CD14-positive monocyte (primary cell): ENCODE data around the gene SPATS2L. TPM values are rescaled to one million over a fixed set of nuclear protein-coding genes. Genes with fewer than 3 reads are reported as not detected.

Source experiments
- DNase-seq, 3 donors: peaks; one replicate each; pipeline ENCODE4 v3.0.0-alpha.2; 2011 to 2022
- H2AFZ ChIP-seq: 2 replicates; pipeline ENCODE4 v1.6.0; 2012; ENCODE audit warnings: mild to moderate bottlenecking, low read depth, low read length, inconsistent platforms; ENCODE audit not compliant: insufficient read depth, poor library complexity, severe bottlenecking
- H3K27ac ChIP-seq, 2 donors: 1 replicate in 1 of 2; 2 replicates in 1 of 2; pipeline ENCODE4 v1.5.1; 2012 to 2013; ENCODE audit warnings: low read length in 2 of 2, control low read depth in 1 of 2, inconsistent platforms in 1 of 2, low read depth in 1 of 2, mild to moderate bottlenecking in 1 of 2
- H3K27me3 ChIP-seq, 2 donors: one replicate each; pipeline versions ENCODE4 v1.6.0 to v1.6.1; 2011 to 2013; ENCODE audit warnings: low read length in 2 of 2; ENCODE audit not compliant: control insufficient read depth in 2 of 2, insufficient read depth in 2 of 2
- H3K36me3 ChIP-seq, 2 donors: replicated peaks in 1 of 2; 1 replicate in 1 of 2; 2 replicates in 1 of 2; pipeline versions ENCODE4 v1.5.1 to v1.6.1; 2012 to 2013; ENCODE audit warnings: low read length in 2 of 2, control low read depth in 1 of 2, inconsistent platforms in 1 of 2, mild to moderate bottlenecking in 1 of 2; ENCODE audit not compliant: insufficient read depth in 2 of 2, control insufficient read depth in 1 of 2
- H3K4me1 ChIP-seq, 2 donors: 1 replicate in 1 of 2; 2 replicates in 1 of 2; pipeline versions ENCODE4 v1.5.1 to v1.6.1; 2012 to 2013; ENCODE audit warnings: low read length in 2 of 2, control low read depth in 1 of 2, inconsistent platforms in 1 of 2, mild to moderate bottlenecking in 1 of 2, moderate library complexity in 1 of 2; ENCODE audit not compliant: insufficient read depth in 2 of 2, control insufficient read depth in 1 of 2
- H3K4me2 ChIP-seq: replicated peaks from 2 replicates; pipeline ENCODE3; 2012; ENCODE audit warnings: low read length, moderate library complexity, mild to moderate bottlenecking; ENCODE audit not compliant: poor library complexity, severe bottlenecking; ENCODE audit errors: extremely low read depth
- H3K4me3 ChIP-seq, 3 experiments: fragments of 200-600 bp in 1 of 3; sonication (generic) in 1 of 3; replicated peaks in 1 of 3; 1 replicate in 2 of 3; 2 replicates in 1 of 3; pipeline ENCODE4 v1.5.1; 2011 to 2013; ENCODE audit warnings: low read length in 3 of 3, mild to moderate bottlenecking in 3 of 3, control low read depth in 2 of 3, low read depth in 2 of 3, inconsistent platforms in 1 of 3, moderate library complexity in 1 of 3
- H3K79me2 ChIP-seq: 2 replicates; pipeline ENCODE4 v1.6.0; 2012; ENCODE audit warnings: mild to moderate bottlenecking, control low read depth, inconsistent platforms, low read length, moderate library complexity; ENCODE audit not compliant: insufficient read depth
- H3K9ac ChIP-seq: 2 replicates; pipeline ENCODE4 v1.6.0; 2017; ENCODE audit warnings: low read length, mild to moderate bottlenecking; ENCODE audit not compliant: insufficient read depth, poor library complexity, severe bottlenecking
- H3K9me3 ChIP-seq, 2 donors: replicated peaks in 1 of 2; 1 replicate in 1 of 2; 2 replicates in 1 of 2; pipeline versions ENCODE4 v1.5.1 to v1.6.1; 2012 to 2013; ENCODE audit warnings: low read length in 2 of 2, control low read depth in 1 of 2; ENCODE audit not compliant: control insufficient read depth in 1 of 2, insufficient read depth in 1 of 2
- H4K20me1 ChIP-seq: 2 replicates; pipeline ENCODE4 v1.6.0; 2012; ENCODE audit warnings: mild to moderate bottlenecking, low read length, control low read depth, moderate library complexity; ENCODE audit not compliant: insufficient read depth
- H3K27ac Mint-ChIP-seq, 7 donors: one replicate each; pipeline ENCODE4 v1.8.0; 2020; ENCODE audit warnings: mild to moderate bottlenecking in 7 of 7, mixed read lengths in 7 of 7, moderate library complexity in 6 of 7, inconsistent platforms in 2 of 7
- H3K27me3 Mint-ChIP-seq, 3 donors: one replicate each; pipeline ENCODE4 v1.8.0; 2021 to 2022; ENCODE audit warnings: low read depth in 3 of 3, mild to moderate bottlenecking in 3 of 3, mixed read lengths in 3 of 3, moderate library complexity in 3 of 3, inconsistent platforms in 1 of 3
- H3K36me3 Mint-ChIP-seq, 2 donors: one replicate each; pipeline ENCODE4 v1.8.0; 2020; ENCODE audit warnings: mixed read lengths in 2 of 2, inconsistent platforms in 1 of 2, mild to moderate bottlenecking in 1 of 2
- H3K4me1 Mint-ChIP-seq: one replicate; pipeline ENCODE4 v1.8.0; 2020; ENCODE audit warnings: mild to moderate bottlenecking, mixed read lengths
- H3K4me3 Mint-ChIP-seq, 2 donors: one replicate each; pipeline ENCODE4 v1.8.0; 2020; ENCODE audit warnings: mild to moderate bottlenecking in 2 of 2, mixed read lengths in 2 of 2, moderate library complexity in 1 of 2
- H3K9me3 Mint-ChIP-seq, 7 donors: one replicate each; pipeline ENCODE4 v1.8.0; 2020 to 2022; ENCODE audit warnings: mixed read lengths in 7 of 7, mild to moderate bottlenecking in 6 of 7, moderate library complexity in 6 of 7, inconsistent platforms in 2 of 7
- WGBS: methylation state at CpG from one replicate; pipeline ENCODE4 v1.1.5; 2013; ENCODE audit warnings: missing lambda C conversion rate; ENCODE audit not compliant: insufficient coverage; 5-methylcytosine and 5-hydroxymethylcytosine counted together
- intact Hi-C, 2 donors: fragments of 100-400 bp; cut with micrococcal nuclease; formaldehyde crosslinking; loops; one replicate each; pipeline versions ENCODE4 v1.15.0 to v1.15.1; 2023
- polyA plus RNA-seq, 3 donors: library from polyadenylated mRNA; depleted of rRNA in 1 of 3; unstranded in 2 of 3; stranded (reverse) in 1 of 3; fragments of 300-500 nt in 2 of 3; fragments of >200 nt in 1 of 3; fragmentation: Illumina TruSeq in 2 of 3; gene quantifications; 1 replicate in 2 of 3; 2 replicates in 1 of 3; pipeline ENCODE4 v1.2.3, GENCODE V29; 2012 to 2021
- TF ChIP-seq, protein P1 (sequence below): fragments of 200-600 bp; IDR thresholded peaks from one replicate; pipeline ENCODE4 v1.8.0; 2022; ENCODE audit warnings: antibody characterized with exemption, mild to moderate bottlenecking

SPATS2L gene
- polyA plus RNA-seq, 3 donors = 2.7 to 5.2 (median 3.2) TPM

- no peak overlapping the region for H2AFZ ChIP-seq
- peaks cover 0 to 5% of the 10 kb centered on the region in 2 donors for H3K27me3 ChIP-seq
- no peaks in the 10 kb centered on the region for H4K20me1 ChIP-seq
- H3K9me3 Mint-ChIP-seq = peaks cover 0 to 2% (median 0%) of the 10 kb centered on the region in 7 donors
- H3K4me3 Mint-ChIP-seq = no peak overlapping the region
- TF ChIP-seq, protein P1, sequence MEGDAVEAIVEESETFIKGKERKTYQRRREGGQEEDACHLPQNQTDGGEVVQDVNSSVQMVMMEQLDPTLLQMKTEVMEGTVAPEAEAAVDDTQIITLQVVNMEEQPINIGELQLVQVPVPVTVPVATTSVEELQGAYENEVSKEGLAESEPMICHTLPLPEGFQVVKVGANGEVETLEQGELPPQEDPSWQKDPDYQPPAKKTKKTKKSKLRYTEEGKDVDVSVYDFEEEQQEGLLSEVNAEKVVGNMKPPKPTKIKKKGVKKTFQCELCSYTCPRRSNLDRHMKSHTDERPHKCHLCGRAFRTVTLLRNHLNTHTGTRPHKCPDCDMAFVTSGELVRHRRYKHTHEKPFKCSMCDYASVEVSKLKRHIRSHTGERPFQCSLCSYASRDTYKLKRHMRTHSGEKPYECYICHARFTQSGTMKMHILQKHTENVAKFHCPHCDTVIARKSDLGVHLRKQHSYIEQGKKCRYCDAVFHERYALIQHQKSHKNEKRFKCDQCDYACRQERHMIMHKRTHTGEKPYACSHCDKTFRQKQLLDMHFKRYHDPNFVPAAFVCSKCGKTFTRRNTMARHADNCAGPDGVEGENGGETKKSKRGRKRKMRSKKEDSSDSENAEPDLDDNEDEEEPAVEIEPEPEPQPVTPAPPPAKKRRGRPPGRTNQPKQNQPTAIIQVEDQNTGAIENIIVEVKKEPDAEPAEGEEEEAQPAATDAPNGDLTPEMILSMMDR = no peak
- H3K9ac ChIP-seq = no peak overlapping the region
- H3K27ac Mint-ChIP-seq = no peak overlapping the region
- WGBS = 100% methylated on average over 3 of the region's 4 CpGs
- peaks cover 2 to 5% of the 10 kb centered on the region in 2 donors for H3K4me1 ChIP-seq
- H3K4me1 Mint-ChIP-seq = peaks cover under 1% of the 10 kb centered on the region
- H3K9me3 ChIP-seq = no peaks in the 10 kb centered on the region
- no peaks in the 10 kb centered on the region for H3K36me3 ChIP-seq
- peaks cover under 1 to 7% (median 1%) of the 10 kb centered on the region in 3 donors for H3K27me3 Mint-ChIP-seq
- no peak overlapping the region for H3K4me3 ChIP-seq
- H3K4me2 ChIP-seq = no peak overlapping the region
- no peaks in the 10 kb centered on the region for H3K79me2 ChIP-seq
- no peak for DNase-seq
- intact Hi-C loops = no loop called here
- no peaks in the 10 kb centered on the region for H3K36me3 Mint-ChIP-seq
- H3K27ac ChIP-seq = no peak overlapping the region
Observed at GRCh38 chr2:200300638-200301314, 5.7 kb upstream of the SPATS2L start.

GRCh38 chr2:200301953-200302858, 4.3 kb upstream of the SPATS2L start:
- intact Hi-C loops = no loop called here
- TF ChIP-seq, protein P1 = no peak
- no peak overlapping the region for H3K27ac ChIP-seq
- no peak overlapping the region for H3K4me3 Mint-ChIP-seq
- H3K27ac Mint-ChIP-seq = no peak overlapping the region
- H3K9me3 ChIP-seq = no peaks in the 10 kb centered on the region
- H3K4me1 Mint-ChIP-seq = peaks cover 7% of the 10 kb centered on the region
- WGBS = 86% methylated on average over 1 of the region's 3 CpGs
- peaks cover 0 to 4% of the 10 kb centered on the region in 2 donors for H3K36me3 Mint-ChIP-seq
- no peaks in the 10 kb centered on the region for H4K20me1 ChIP-seq
- H3K4me3 ChIP-seq = no peak overlapping the region
- no peak overlapping the region for H3K9ac ChIP-seq
- peaks cover 0 to 2% (median 0%) of the 10 kb centered on the region in 7 donors for H3K9me3 Mint-ChIP-seq
- no peak overlapping the region for H3K4me2 ChIP-seq
- H3K4me1 ChIP-seq = peaks cover 6% of the 10 kb centered on the region in 2 donors
- no peaks in the 10 kb centered on the region for H3K36me3 ChIP-seq
- no peaks in the 10 kb centered on the region for H3K79me2 ChIP-seq
- H3K27me3 ChIP-seq = peaks cover 0 to 10% of the 10 kb centered on the region in 2 donors
- DNase-seq = no peak
- H3K27me3 Mint-ChIP-seq = peaks cover 5 to 12% (median 7%) of the 10 kb centered on the region in 3 donors
- H2AFZ ChIP-seq = no peak overlapping the region
